Renal pelvis (tissue), 4 donors: Measurements from ENCODE around the gene PDE11A. TPM values are rescaled to one million over a fixed set of nuclear protein-coding genes. Genes with fewer than 3 reads are reported as not detected.
A peak's percentile ranks its signal among the peaks of the same experiment; 100 is the strongest.

ENCODE experiments used
- DNase-seq: peaks from one replicate; pipeline ENCODE4 v3.0.0-alpha.2; 2013
- polyA plus RNA-seq, 3 donors: library from polyadenylated mRNA; unstranded; fragments of 120-200 nt; gene quantifications; one replicate each; pipeline ENCODE4 v1.2.1, GENCODE V29; 2013; ENCODE audit not compliant: insufficient read length in 3 of 3

The PDE11A gene
- polyA plus RNA-seq, 3 donors: 6.9 to 8.8 (median 8.3) TPM

DNA sequence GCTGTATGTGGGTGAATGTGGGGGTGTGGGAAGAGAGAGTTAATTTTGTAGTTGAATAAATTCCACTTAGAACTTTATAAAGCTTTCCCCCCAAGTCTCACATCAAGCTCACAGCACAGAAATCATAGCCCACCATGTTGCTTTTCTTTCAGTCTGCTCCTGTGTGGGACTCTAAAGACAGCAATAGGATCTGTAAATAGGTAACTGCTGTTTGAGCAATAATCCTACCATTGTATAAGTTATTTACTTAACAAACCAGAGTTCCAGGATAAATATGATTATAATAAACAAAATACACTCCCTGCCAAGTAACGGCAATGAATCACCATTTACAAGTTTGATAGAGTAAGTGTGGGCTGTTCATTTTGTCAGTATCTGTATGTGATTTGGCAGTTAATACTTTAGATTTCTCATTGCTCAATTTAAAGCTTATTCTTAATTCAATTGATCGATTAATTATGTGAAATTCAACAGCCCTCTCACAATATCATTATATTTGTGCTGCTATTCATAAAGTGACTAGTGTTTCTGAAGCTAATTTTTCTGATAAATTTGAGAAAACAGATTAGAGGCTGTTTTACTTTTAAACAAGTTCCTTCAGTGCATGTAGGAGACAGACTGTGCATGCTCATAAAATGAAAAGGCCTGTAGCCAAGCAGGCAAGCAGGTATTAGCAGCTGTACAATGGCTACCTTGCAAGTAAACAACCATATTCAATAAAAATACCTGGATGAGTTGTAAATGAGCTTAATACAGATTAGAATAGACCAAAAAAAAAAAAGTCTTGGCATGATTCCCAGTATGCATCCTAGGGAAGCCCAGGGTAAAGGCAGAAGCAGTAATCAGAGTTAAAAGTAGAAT is 142.7 kb downstream of the PDE11A start:
- DNase-seq: no peak

DNA sequence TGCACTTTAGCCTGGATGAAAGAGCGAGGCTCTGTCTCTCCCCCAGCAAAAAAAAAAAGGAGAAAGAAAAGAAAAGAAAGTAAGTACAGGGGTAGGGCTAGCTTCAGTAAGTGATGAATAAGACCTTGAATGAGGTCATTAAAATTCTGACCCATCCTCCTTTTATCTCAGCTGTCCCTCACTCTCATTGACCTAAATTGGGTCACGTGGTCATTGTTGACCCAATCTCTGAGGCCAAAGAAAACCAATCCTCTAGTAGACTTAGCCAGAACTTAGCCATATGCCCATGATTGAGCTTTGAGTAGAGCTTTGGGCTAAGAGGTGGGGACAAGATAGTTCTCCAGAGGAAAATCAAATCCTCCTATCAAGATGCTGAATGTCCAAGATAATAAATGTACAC is 149.3 kb downstream of the PDE11A start:
- no peak for DNase-seq

DNA sequence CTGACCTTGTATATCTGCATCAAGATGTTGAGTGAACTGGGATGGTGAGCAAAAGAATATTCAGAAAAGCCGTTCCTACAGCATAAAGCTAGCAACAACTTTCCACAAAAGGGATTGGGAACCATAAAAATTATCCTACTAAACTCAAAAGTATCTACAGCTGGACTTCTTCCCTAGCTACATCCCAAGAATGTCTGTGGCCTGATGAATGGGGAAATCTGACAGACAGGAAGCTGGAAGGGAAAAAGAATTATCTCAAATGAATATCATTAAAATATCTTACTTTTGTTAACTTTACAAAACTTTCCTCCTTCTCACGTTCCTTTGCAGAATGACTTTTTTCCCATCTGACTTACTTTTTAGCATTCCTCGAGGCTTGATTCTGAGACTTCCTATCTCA is 150.9 kb downstream of the PDE11A start:
- DNase-seq: no peak

DNA sequence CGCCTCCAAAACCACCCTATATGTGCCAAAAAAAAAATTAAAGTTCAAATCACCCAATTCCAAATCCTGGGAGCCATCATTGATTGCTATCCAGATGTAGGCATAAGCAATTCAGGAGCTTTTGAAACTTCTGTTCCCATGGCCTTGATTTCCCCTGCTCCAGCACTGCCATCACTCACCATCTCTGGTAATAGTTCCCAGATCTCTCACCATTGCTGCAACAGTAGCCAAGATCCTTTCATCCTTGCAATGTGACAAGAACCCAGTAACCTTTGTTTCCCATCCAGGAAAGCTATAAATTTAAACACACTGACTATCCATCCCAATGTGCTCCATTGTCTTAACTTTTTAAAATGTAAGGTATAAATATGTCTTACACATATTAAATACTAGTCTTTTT is 155.4 kb downstream of the PDE11A start:
- no peak for DNase-seq

DNA sequence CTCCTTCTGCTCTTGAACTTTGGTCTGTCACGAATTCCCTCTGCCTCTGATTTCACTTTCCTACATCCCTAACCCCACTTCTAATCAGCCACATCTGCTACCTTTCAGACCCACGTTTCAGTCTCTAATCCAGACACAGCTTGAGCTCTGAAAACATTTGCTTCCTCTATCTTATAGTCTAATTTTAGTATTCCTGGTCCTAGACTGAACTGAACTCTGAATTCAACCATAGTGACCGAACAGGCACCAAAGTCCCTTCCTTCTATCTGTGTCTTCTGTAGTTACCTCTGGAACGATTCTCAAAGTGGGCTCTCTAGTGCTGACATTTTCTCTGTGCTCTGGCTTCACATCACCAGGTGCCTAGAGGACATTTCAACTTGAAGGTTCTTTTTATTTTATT is 156.2 kb downstream of the PDE11A start:
- DNase-seq: no peak

DNA sequence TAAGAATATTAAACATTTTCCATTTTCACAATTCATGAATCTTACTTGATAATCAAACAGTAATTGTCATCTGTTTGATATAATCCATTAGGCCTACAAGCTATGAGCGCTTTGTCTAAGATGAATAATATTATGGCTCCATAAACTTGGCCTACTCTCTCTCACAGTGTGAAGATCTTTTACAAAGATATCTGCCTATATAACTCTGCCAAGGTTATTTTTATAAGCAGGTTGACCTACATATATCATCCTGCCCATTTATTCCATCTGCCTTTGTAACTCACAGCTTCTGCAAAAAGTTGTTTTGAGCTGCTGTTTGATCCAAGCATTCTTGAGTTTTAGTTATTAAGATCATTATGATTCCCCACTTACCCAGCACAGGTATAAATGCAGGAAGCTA is 158.3 kb downstream of the PDE11A start:
- DNase-seq: no peak

DNA sequence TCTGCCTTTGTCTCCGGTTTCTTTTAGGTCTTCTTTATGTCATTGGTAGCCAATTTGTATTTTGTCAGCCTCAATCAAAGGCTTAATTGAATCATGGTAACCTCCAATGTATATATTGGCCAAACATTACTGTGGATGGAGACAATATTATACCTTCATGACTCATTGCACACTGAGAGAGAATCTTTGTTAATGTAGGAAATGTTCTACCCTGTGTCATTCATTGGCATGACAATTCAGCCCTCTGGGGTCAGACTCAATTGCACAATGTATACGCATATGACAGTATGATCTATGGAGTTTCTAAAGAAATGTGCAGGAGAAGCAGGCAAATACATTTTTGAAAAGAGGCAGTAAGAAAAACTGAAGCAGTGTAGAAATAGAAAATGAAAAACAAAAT is 162.6 kb downstream of the PDE11A start:
- no peak for DNase-seq

DNA sequence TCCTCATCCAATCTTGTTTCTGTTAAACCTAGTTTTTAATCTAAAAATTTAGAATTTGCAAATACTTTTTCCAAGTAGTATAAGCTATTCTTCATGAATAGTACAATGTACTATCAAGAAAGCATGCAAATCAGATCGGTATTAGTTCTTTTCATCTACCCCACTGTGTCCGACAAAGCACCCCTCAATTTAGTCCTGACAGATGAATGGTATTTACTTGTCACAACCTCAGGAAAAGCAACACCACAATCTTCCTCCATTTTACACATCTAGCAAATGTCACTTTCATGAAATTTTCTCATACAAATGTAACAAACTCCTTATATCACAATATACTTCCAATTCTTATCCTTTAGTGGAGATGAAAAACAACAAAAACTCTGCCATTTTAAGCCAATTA is 163.8 kb downstream of the PDE11A start:
- no peak for DNase-seq

DNA sequence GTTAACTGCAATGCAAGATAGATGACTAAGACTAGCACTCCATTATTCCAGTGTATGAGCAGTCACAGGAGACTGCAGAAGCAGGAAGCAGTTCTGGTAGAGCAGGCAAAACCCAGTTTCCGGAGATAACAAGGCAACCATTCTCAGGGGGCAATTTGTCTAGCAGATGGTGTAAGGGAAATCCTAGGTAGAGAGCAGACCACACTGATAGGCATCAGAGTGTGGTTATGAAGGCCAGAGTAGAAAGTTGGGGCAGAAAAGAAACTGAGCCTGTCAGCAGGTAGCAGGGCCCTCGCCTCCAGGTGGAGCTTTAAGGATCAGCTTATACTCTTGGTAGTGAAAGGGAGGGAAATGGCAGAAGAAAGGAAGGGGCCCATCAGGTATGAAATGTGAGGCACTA is 164.4 kb downstream of the PDE11A start:
- DNase-seq: no peak

DNA sequence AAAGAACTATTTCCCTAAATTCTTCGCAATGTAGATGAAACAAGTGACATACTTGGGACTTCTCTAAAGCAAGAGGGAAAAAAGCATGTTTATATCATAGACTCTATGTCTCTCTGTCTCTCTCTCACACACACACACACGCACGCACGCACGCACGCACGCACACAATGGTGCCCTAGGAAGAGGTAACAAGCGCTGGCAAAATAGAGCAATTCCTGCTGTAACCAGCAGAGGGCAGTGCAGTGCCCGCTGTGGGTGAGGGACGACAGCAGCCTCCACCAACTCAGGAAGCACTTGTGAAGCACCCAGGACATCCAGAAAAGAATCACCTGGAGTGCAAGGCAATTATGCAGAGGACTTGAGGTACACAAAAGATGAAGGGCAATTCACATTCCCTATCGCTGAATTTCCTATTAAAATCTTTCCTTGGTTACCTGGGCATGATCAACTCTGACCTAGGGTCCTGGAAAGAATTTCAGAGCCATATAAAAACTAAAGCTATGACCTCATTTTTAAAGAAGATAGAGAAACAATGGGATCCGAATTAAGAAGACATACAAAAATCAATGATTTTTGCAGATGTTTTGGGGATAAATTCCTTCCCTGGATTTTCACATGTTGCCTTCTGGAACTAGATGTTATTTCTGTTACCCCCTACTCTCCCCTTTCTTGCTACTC is 166.4 kb downstream of the PDE11A start:
- peak; percentile 53 for DNase-seq

DNA sequence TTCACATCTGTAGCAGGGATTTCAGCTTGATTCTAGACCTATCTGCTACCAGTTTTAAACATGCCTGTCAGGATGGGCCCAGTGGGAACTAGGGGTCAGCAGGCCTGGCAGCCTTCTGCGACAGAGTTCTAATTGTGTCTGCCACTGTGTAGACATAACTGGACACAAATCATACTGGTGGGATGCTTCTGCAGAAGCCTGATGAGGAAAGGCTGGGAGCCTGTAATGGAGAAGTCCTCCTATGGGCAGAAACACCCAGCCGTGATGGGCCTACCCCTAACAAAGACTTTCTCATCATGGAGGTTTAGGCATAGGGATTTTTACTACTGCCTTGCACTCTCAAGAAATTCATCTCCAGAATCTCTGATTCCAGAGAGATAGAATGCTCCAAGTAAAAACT is 166.9 kb downstream of the PDE11A start:
- DNase-seq: no peak

DNA sequence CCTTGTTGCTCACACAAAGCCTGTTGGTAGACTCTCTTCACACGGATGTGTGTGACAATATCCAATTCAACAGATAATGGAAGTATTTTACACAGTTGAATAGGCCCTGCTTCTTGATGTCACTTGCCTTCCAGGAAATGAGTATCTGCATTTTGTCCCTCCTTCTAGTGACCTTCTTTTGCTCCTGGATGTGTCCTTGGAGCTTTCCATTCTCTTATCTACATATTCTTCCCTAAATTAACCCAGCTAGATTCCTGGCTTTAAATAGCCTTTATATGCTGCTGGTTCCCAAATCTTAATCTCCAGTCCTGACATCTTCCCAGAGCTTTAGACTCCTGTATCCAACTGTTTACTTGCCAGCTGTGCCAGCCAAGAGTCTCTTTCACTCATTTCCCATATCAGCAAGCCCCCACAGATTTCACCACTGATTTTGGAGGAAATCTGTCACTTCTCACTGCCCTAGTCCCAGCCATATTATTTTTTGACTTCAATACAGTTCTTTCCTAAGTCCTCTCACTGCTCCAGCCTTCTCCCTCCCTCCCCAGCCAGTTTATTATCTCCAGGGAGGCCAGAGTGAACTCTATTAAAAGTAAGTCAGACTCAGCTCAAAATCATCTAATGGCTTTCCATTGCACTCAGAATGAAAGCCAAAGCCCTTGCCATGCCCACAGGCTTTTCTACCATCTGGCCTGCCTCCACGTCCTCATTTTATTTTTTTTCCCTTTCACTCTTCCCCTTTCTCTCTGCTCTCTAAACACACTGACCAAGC is 170.0 kb downstream of the PDE11A start:
- no peak for DNase-seq

DNA sequence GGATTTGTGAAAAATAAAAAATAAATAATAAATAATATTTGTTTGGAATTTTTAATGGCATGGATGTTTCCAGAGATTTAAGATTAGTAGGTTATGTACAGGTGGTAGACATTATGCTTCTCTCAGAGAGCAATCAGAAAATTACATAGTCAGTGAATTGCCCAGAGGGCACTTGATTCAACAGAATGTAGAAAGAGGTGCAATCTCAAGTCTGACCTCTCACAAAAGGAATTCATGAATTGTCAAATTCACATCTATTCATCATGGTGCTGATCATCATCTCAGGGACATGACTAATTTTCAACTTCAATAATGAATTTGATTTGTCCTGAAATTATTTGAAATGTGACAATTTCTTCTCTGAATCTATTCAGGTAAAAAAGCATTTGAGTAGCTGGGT is 172.5 kb downstream of the PDE11A start:
- no peak for DNase-seq

DNA sequence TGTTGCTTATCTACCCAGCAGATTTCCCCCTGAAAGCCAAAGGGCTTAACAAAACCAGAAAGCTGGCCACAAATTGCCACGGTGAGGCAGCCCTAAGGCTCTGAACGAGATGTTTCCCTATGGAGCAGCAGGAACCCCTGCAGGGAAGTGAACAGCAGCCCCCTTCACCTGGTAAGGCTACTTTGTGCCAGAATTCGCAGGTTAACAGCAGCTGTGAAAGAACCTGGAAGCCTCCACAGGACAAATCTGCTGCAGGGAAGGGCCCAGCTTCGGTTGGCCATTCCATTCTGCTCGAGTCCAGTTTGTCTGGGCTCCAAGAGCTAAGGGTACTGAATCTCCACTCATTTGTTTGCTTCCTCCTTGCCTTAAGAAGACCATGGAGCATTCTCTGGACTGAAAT is 175.3 kb downstream of the PDE11A start:
- DNase-seq: no peak

DNA sequence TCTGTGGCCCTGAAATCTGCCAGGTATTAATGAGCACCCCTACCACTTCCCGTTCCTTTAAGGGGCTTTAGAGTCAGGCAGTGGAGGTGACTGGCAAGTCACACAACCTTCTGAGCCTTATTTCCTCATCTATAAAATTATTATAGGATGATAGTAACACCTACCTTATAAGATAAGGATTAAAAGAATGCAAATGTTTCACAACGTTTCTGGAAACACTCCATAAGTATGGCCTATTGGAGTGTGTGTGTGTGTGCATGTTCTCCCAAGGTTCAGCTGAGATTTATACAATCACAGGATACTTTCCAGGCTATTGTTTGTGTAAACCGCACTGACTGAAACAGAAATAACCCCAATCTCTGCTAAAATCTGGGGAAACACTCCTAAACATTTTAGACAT is 176.0 kb downstream of the PDE11A start:
- no peak for DNase-seq

DNA sequence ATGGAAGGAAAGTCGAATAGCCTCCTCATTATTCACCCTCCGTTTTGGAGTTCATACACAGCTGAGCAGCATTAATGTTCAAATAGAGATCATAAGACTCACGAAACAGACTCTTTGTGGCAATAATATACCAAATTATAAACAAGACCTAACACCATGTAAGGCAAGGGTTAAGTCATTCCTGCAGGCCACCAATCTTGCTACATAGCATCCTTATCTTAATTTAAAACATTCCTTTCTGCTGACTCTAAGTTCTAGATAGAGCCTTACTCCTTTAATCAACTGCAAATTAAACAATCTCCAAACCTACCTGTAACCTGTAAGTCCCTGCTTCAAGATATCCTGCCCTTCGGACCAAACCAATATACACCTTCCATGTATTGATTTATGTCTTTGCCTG is 178.0 kb downstream of the PDE11A start:
- no peak for DNase-seq

DNA sequence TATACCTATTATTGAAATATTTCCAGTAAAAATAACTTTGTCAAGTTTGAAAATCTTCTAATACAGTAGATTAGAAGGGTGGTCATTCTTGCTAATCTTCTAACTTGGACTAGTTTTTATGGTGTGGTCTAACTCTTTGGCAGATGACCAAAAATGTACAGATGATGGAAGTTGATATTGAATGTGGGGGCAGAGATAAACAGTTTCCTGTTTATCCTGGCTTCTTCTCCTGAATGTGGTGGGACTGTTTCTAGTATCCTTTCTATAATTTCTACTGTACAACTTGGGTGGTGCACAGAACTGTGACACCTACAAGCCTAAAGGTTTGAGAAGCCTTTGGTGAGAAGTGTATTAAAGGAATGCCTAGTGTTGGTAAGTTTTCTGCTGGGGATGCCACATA is 178.7 kb downstream of the PDE11A start:
- DNase-seq: no peak

DNA sequence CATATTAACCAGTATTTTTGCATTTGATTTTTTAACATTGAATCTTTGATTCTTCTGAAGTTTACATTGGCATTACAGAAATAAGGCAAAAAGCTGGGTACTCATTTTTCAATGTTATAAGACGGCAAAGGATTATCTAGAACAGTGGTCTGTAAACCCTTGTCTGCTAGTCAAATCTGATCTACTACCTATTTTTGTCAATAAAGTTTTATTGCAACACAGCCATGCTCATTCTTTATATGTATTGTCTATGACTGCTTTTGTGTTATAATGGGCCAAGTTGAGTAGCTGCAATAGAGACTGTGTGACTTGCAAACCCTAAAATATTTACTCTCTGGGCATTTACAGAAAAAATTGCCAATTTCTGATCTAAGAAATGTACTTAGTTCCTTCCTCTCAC is 181.0 kb downstream of the PDE11A start:
- no peak for DNase-seq

DNA sequence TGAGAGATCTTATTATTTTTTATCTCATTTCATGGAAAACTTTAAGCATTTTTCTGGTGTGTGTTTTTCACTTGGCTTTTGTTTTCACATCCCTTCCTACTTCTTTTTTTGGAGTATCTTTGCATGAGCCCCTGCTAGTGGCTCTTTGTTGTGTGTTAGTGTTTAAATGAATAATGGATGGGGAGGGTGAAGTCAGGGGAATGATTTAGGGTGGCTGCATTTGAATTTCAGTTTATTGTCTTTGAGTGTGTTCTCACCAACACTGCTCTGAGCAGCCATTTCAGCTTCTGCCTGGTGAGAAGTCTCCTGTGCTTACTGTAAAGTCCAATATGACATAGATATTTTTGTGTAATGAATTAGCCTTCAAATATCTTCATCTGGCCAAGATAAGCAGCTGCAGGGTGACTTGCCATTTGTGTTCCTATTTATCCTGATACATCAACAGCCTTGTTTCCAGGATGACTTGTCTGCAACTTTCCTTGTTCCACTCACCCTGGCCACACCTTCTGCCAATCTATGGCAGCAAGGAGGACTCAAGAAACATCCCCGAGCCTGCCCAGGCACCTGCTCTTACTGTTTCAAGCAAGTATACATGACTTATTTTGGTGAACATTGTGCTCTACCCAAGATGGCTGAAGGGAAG is 182.6 kb downstream of the PDE11A start:
- DNase-seq: no peak

DNA sequence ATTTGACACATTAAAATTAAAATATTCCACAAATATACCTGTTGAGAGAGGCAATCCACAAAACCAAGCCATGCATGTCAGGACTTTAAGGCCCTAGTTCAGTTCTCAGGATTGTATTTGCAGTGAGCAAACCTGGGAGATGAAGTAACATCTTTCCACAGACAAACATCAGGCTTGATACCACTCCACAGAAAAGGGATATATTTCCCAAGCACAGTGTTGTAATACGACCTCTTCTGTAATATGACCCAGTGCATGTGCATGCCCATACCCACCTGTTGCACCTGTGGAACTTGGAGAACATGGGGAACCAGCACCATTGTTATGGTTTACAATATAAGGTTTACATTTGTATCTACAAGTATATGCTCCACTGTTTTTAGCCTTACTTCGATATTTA is 184.0 kb downstream of the PDE11A start:
- no peak for DNase-seq

DNA sequence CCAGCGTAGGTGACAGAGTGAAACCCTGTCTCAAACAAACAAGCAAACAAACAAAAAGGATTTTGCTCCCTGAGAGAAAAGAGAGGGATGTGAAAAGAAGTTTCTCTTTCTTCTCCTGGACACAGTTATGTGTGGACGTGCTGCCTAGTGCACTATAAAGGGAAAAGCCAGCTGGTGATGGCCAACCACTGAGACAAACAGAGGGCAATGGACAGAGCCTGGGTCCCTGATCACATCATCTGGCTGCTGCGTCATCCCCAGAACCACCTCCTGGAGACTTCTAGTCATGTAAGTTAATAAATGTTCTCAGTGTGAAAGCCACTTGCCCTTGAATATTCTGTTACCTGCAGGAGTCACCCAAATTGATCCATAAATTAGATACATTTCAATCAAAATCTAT is 184.9 kb downstream of the PDE11A start:
- no peak for DNase-seq

DNA sequence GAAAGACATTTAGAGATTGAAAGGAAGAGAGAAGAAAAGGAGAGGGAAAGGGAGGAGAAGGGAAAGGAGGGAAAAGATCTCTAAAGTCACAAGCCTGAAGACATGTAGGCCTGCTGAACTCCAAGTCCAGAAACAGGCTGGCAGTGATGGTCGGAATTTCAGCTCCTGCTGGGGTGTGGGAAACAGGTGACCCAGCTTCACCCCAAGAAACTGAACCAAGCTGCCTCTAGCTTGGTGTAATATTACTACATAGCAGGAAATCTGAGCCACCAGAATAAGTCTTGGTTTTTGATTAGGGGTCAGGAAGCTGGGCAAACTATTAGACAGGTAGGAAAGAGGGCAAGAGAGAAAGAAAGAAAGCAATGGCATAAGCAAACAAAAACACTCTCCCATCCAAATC is 185.8 kb downstream of the PDE11A start:
- DNase-seq: no peak
